Erythroblast (primary cell): ENCODE measurements around the gene MEIS1.

Experiments
- GATA1 ChIP-seq: IDR thresholded peaks from 2 replicates; pipeline ENCODE4 v1.6.1; 2011; ENCODE audit warnings: low read depth, mild to moderate bottlenecking, control low read depth, low read length, moderate library complexity
- POLR2A ChIP-seq: IDR thresholded peaks from 2 replicates; pipeline ENCODE4 v1.6.1; 2011; ENCODE audit warnings: mild to moderate bottlenecking, low read length

DNA sequence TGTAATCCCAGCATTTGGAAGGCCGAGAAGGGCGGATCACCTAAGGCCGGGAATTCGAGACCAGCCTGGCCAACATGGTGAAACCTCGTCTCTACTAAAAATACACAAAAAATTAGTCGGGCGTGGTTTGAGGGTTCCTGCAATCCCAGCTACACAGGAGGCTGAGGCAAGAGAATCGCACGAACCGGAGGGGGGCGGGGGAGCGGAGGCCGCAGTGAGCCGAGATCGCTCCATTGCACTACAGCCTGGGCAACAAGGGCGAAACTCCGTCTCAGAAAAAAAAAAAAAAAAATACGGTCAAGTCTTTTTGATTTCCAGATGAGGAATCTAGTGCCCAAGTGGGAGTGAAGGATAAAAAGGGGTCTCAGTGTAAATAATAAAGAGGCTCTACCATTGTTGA, 16.5 kb upstream of the MEIS1 start:
- TF ChIP-seq POLR2A = no peak
- TF ChIP-seq GATA1 = no peak
